ENCODE results near the gene SMPDL3B.

Gene SMPDL3B

GRCh38 chr1:27931759-27932158 lies 3.0 kb upstream of the SMPDL3B start:
- H3K9me2 ChIP-seq (replicated peaks; ENCODE audit: control insufficient read depth, low read length), result no peaks in the 10 kb centered on the region
- no peak overlapping the region for H3K4me3 ChIP-seq (ENCODE audit: low read length)
- peaks cover 18% of the 10 kb centered on the region for H3K4me1 ChIP-seq (ENCODE audit: control insufficient read depth, low read length)
- H3K36me3 ChIP-seq (ENCODE audit: control insufficient read depth, low read length), result no peaks in the 10 kb centered on the region
- no peaks in the 10 kb centered on the region for H3F3A ChIP-seq (ENCODE audit: control insufficient read depth, insufficient read depth)
- TF ChIP-seq CTCF (IDR thresholded peaks at IDR 0.05; ENCODE audit: low read depth, low read length, poor library complexity, severe bottlenecking) (no peak), EZH2phosphoT487 (IDR thresholded peaks at IDR 0.05; ENCODE audit: borderline replicate concordance, low read length) (no peak)
- no peaks in the 10 kb centered on the region for H3K9me3 ChIP-seq (ENCODE audit: control insufficient read depth, insufficient read depth, low read length)
- no peak overlapping the region for H3K4me2 ChIP-seq (ENCODE audit: low read length)
- H4K20me1 ChIP-seq (ENCODE audit: control insufficient read depth, insufficient read depth, low read depth, low read length), result no peaks in the 10 kb centered on the region
- peaks cover 16% of the 10 kb centered on the region for H3K27me3 ChIP-seq (ENCODE audit: control insufficient read depth, low read length)
- H3K79me2 ChIP-seq (ENCODE audit: control insufficient read depth, low read length), result no peaks in the 10 kb centered on the region
- no peak overlapping the region for H3K27ac ChIP-seq (ENCODE audit: low read depth, low read length)

DNA sequence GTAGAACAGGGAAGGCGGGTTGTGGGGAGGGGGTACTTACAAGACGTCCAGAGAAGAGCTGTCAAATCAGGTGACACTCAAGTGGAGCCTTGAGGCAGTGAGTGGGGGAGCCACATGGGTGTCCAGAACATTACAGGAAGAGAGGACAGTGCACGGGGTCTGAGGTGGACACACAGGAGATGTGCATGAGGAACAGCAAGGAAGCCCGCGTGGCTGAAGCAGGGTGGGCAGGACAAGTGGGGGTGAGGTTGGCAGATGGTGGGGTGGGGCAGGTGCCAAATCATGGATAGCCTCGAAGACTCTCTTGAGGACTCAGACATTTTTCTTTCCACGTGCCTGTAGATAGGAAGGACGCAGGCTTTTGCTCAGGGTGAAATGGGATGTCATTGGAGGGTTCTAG lies 921 bp downstream of the SMPDL3B start:
- Histone ChIP-seq H3K36me3 (ENCODE audit: control insufficient read depth, low read length) (no peaks in the 10 kb centered on the region), H3K4me2 (ENCODE audit: low read length) (no peak overlapping the region), H3K9me2 (replicated peaks; ENCODE audit: control insufficient read depth, low read length) (no peaks in the 10 kb centered on the region), H3K27ac (ENCODE audit: low read depth, low read length) (no peak overlapping the region), H3K4me1 (ENCODE audit: control insufficient read depth, low read length) (peaks cover 22% of the 10 kb centered on the region), H4K20me1 (ENCODE audit: control insufficient read depth, insufficient read depth, low read depth, low read length) (no peaks in the 10 kb centered on the region), H3K9me3 (ENCODE audit: control insufficient read depth, insufficient read depth, low read length) (no peaks in the 10 kb centered on the region), H3K27me3 (ENCODE audit: control insufficient read depth, low read length) (peaks cover 16% of the 10 kb centered on the region), H3K4me3 (ENCODE audit: low read length) (no peak overlapping the region), H3F3A (ENCODE audit: control insufficient read depth, insufficient read depth) (no peaks in the 10 kb centered on the region), H3K79me2 (ENCODE audit: control insufficient read depth, low read length) (no peaks in the 10 kb centered on the region)
- TF ChIP-seq EZH2phosphoT487 (IDR thresholded peaks at IDR 0.05; ENCODE audit: borderline replicate concordance, low read length), result no peak
- no peak for TF ChIP-seq CTCF (IDR thresholded peaks at IDR 0.05; ENCODE audit: low read depth, low read length, poor library complexity, severe bottlenecking)

- H3K36me3 ChIP-seq (ENCODE audit: control insufficient read depth, low read length), result no peaks in the 10 kb centered on the region
- H3K9me2 ChIP-seq (replicated peaks; ENCODE audit: control insufficient read depth, low read length), result no peaks in the 10 kb centered on the region
- H3K4me1 ChIP-seq (ENCODE audit: control insufficient read depth, low read length), result peaks cover 22% of the 10 kb centered on the region
- TF ChIP-seq CTCF (IDR thresholded peaks at IDR 0.05; ENCODE audit: low read depth, low read length, poor library complexity, severe bottlenecking) (no peak), EZH2phosphoT487 (IDR thresholded peaks at IDR 0.05; ENCODE audit: borderline replicate concordance, low read length) (no peak)
- H4K20me1 ChIP-seq (ENCODE audit: control insufficient read depth, insufficient read depth, low read depth, low read length), result no peaks in the 10 kb centered on the region
- H3K27me3 ChIP-seq (ENCODE audit: control insufficient read depth, low read length), result peaks cover 16% of the 10 kb centered on the region
- no peaks in the 10 kb centered on the region for H3F3A ChIP-seq (ENCODE audit: control insufficient read depth, insufficient read depth)
- no peak overlapping the region for H3K4me2 ChIP-seq (ENCODE audit: low read length)
- no peaks in the 10 kb centered on the region for H3K79me2 ChIP-seq (ENCODE audit: control insufficient read depth, low read length)
- no peaks in the 10 kb centered on the region for H3K9me3 ChIP-seq (ENCODE audit: control insufficient read depth, insufficient read depth, low read length)
- no peak overlapping the region for H3K4me3 ChIP-seq (ENCODE audit: low read length)
- H3K27ac ChIP-seq (ENCODE audit: low read depth, low read length), result no peak overlapping the region
Observed at GRCh38 chr1:27936370-27936769, 1.6 kb downstream of the SMPDL3B start.

GRCh38 chr1:27937524-27937836 lies 2.7 kb downstream of the SMPDL3B start:
- H3K4me3 ChIP-seq (ENCODE audit: low read length), result no peak overlapping the region

More at GRCh38 chr1:27937524-27937836, 2.7 kb downstream of the SMPDL3B start:
- Histone ChIP-seq H3K27ac (ENCODE audit: low read depth, low read length) (no peak overlapping the region), H3K9me3 (ENCODE audit: control insufficient read depth, insufficient read depth, low read length) (no peaks in the 10 kb centered on the region), H4K20me1 (ENCODE audit: control insufficient read depth, insufficient read depth, low read depth, low read length) (no peaks in the 10 kb centered on the region), H3K79me2 (ENCODE audit: control insufficient read depth, low read length) (no peaks in the 10 kb centered on the region), H3K4me2 (ENCODE audit: low read length) (no peak overlapping the region), H3F3A (ENCODE audit: control insufficient read depth, insufficient read depth) (no peaks in the 10 kb centered on the region), H3K9me2 (replicated peaks; ENCODE audit: control insufficient read depth, low read length) (no peaks in the 10 kb centered on the region), H3K27me3 (ENCODE audit: control insufficient read depth, low read length) (peaks cover 16% of the 10 kb centered on the region), H3K4me1 (ENCODE audit: control insufficient read depth, low read length) (peaks cover 14% of the 10 kb centered on the region), H3K36me3 (ENCODE audit: control insufficient read depth, low read length) (no peaks in the 10 kb centered on the region)
- TF ChIP-seq EZH2phosphoT487 (IDR thresholded peaks at IDR 0.05; ENCODE audit: borderline replicate concordance, low read length) (no peak), CTCF (IDR thresholded peaks at IDR 0.05; ENCODE audit: low read depth, low read length, poor library complexity, severe bottlenecking) (no peak)
